ENCODE measurements around the gene COL4A2.
"Not testable (repeated sequence)": the region's sequence is repeated elsewhere in the genome, so short reads cannot be mapped to it uniquely, and the experiment has no call there.

COL4A2 gene

GRCh38 chr13:110379905-110380341, 72.8 kb downstream of the COL4A2 start:
- peak; percentile 47 for DNase-seq (ENCODE audit: low spot score)

GRCh38 chr13:110380359-110381028, 73.4 kb downstream of the COL4A2 start:
- DNase-seq (ENCODE audit: low spot score) = no peak

- DNase-seq (ENCODE audit: low spot score) = no peak
These were observed 73.9 kb downstream of the COL4A2 start for GRCh38 chr13:110381029-110381360.

GRCh38 chr13:110382229-110382628, 75.1 kb downstream of the COL4A2 start:
- no peak for DNase-seq (ENCODE audit: low spot score)

- no peak for DNase-seq (ENCODE audit: low spot score)
These were observed 75.7 kb downstream of the COL4A2 start for GRCh38 chr13:110382830-110383229.

- DNase-seq (ENCODE audit: low spot score) = peak; percentile 62
These were observed 80.5 kb downstream of the COL4A2 start for GRCh38 chr13:110387451-110388107.

GRCh38 chr13:110388108-110388943, 81.2 kb downstream of the COL4A2 start:
- DNase-seq (ENCODE audit: low spot score) = peak; percentile 68

GRCh38 chr13:110390567-110390966, 83.5 kb downstream of the COL4A2 start:
- no peak for DNase-seq (ENCODE audit: low spot score)

GRCh38 chr13:110391273-110391672, 84.2 kb downstream of the COL4A2 start:
- no peak for DNase-seq (ENCODE audit: low spot score)

GRCh38 chr13:110392510-110393240, 85.6 kb downstream of the COL4A2 start:
- DNase-seq (ENCODE audit: low spot score) = no peak

GRCh38 chr13:110393761-110394160, 86.7 kb downstream of the COL4A2 start:
- no peak for DNase-seq (ENCODE audit: low spot score)

GRCh38 chr13:110394371-110394841, 87.3 kb downstream of the COL4A2 start:
- DNase-seq (ENCODE audit: low spot score) = no peak

- not testable (repeated sequence) for DNase-seq (ENCODE audit: low spot score)
These were observed 88.5 kb downstream of the COL4A2 start for GRCh38 chr13:110395616-110396015.

GRCh38 chr13:110396476-110396875, 89.4 kb downstream of the COL4A2 start:
- DNase-seq (ENCODE audit: low spot score) = no peak

GRCh38 chr13:110396913-110397381, 89.9 kb downstream of the COL4A2 start:
- DNase-seq (ENCODE audit: low spot score) = no peak

- DNase-seq (ENCODE audit: low spot score) = no peak
These were observed 90.5 kb downstream of the COL4A2 start for GRCh38 chr13:110397436-110398115.

- DNase-seq (ENCODE audit: low spot score) = no peak
These were observed 91.8 kb downstream of the COL4A2 start for GRCh38 chr13:110398564-110399507.

- DNase-seq (ENCODE audit: low spot score) = no peak
These were observed 92.7 kb downstream of the COL4A2 start for GRCh38 chr13:110399801-110400200.

- DNase-seq (ENCODE audit: low spot score) = no peak
These were observed 93.9 kb downstream of the COL4A2 start for GRCh38 chr13:110400786-110401533.
